HG03196 (cell line): Measurements from ENCODE around the gene LRRC8E.
"Not testable (repeated sequence)": the region's sequence is repeated elsewhere in the genome, so short reads cannot be mapped to it uniquely, and the experiment has no call there.

Source experiments
- ATAC-seq: cut with Tn5 transposase; IDR thresholded peaks from one replicate; pipeline ENCODE4 v1.9.1; 2021; ENCODE audit not compliant: unreplicated experiment

LRRC8E gene

GRCh38 chr19:7907122-7907521, 18.8 kb downstream of the LRRC8E start:
- ATAC-seq: no peak

GRCh38 chr19:7907544-7907943, 19.2 kb downstream of the LRRC8E start:
- no peak for ATAC-seq

- ATAC-seq: no peak
These were observed 19.9 kb downstream of the LRRC8E start for GRCh38 chr19:7908078-7908699.

- no peak for ATAC-seq
These were observed 20.6 kb downstream of the LRRC8E start for GRCh38 chr19:7908742-7909461.

- ATAC-seq: no peak
These were observed 21.3 kb downstream of the LRRC8E start for GRCh38 chr19:7909471-7910067.

GRCh38 chr19:7910321-7911161, 22.2 kb downstream of the LRRC8E start:
- no peak for ATAC-seq

- ATAC-seq: no peak
These were observed 23.3 kb downstream of the LRRC8E start for GRCh38 chr19:7911508-7912143.

- no peak for ATAC-seq
These were observed 23.9 kb downstream of the LRRC8E start for GRCh38 chr19:7912144-7912696.

- ATAC-seq: no peak
These were observed 24.6 kb downstream of the LRRC8E start for GRCh38 chr19:7912697-7913564.

GRCh38 chr19:7913652-7914051, 25.3 kb downstream of the LRRC8E start:
- ATAC-seq: no peak

GRCh38 chr19:7914099-7914498, 25.8 kb downstream of the LRRC8E start:
- no peak for ATAC-seq

GRCh38 chr19:7914598-7915045, 26.3 kb downstream of the LRRC8E start, which contains the start of gene TGFBR3L:
Gene TGFBR3L (plus strand): TSS chr19:7914830.
- ATAC-seq: no peak

- ATAC-seq: no peak
These were observed 27.2 kb downstream of the LRRC8E start for GRCh38 chr19:7915250-7916102.

- no peak for ATAC-seq
These were observed 28.0 kb downstream of the LRRC8E start for GRCh38 chr19:7916103-7916954.

GRCh38 chr19:7916955-7917266, 28.6 kb downstream of the LRRC8E start:
- no peak for ATAC-seq

GRCh38 chr19:7917267-7918061, 29.2 kb downstream of the LRRC8E start:
- no peak for ATAC-seq

- not testable (repeated sequence) for ATAC-seq
These were observed 29.8 kb downstream of the LRRC8E start for GRCh38 chr19:7918062-7918614.
